ENCODE results near the gene VSTM2B.
"Not testable (repeated sequence)": the region's sequence is repeated elsewhere in the genome, so short reads cannot be mapped to it uniquely, and the experiment has no call there.

Gene VSTM2B

GRCh38 chr19:29525901-29526729, at the start of gene VSTM2B:
Gene VSTM2B (plus strand): TSS chr19:29525994. CDS start chr19:29526584, 590 bp downstream.
- DNase-seq (ENCODE audit: low read depth) = no peak

GRCh38 chr19:29476528-29476927, 49.3 kb upstream of the VSTM2B start:
- DNase-seq (ENCODE audit: low read depth) = no peak

- DNase-seq (ENCODE audit: low read depth) = no peak
Measured at GRCh38 chr19:29477831-29478577, 47.8 kb upstream of the VSTM2B start.

- DNase-seq (ENCODE audit: low read depth) = no peak
Measured at GRCh38 chr19:29478578-29479565, 46.9 kb upstream of the VSTM2B start.

GRCh38 chr19:29479941-29480340, 45.9 kb upstream of the VSTM2B start:
- no peak for DNase-seq (ENCODE audit: low read depth)

GRCh38 chr19:29480507-29480906, 45.3 kb upstream of the VSTM2B start:
- DNase-seq (ENCODE audit: low read depth) = no peak

GRCh38 chr19:29482855-29483640, 42.7 kb upstream of the VSTM2B start:
- DNase-seq (ENCODE audit: low read depth) = no peak

GRCh38 chr19:29483641-29483920, 42.2 kb upstream of the VSTM2B start:
- DNase-seq (ENCODE audit: low read depth) = no peak

- no peak for DNase-seq (ENCODE audit: low read depth)
Measured at GRCh38 chr19:29483944-29484581, 41.7 kb upstream of the VSTM2B start.

- no peak for DNase-seq (ENCODE audit: low read depth)
Measured at GRCh38 chr19:29484876-29485275, 40.9 kb upstream of the VSTM2B start.

GRCh38 chr19:29485293-29485692, 40.5 kb upstream of the VSTM2B start:
- DNase-seq (ENCODE audit: low read depth) = no peak

GRCh38 chr19:29486961-29487360, 38.8 kb upstream of the VSTM2B start:
- not testable (repeated sequence) for DNase-seq (ENCODE audit: low read depth)

GRCh38 chr19:29487432-29487831, 38.4 kb upstream of the VSTM2B start:
- no peak for DNase-seq (ENCODE audit: low read depth)

GRCh38 chr19:29488316-29488715, 37.5 kb upstream of the VSTM2B start:
- no peak for DNase-seq (ENCODE audit: low read depth)

GRCh38 chr19:29489172-29489951, 36.4 kb upstream of the VSTM2B start:
- no peak for DNase-seq (ENCODE audit: low read depth)

- no peak for DNase-seq (ENCODE audit: low read depth)
Measured at GRCh38 chr19:29491491-29491890, 34.3 kb upstream of the VSTM2B start.

- no peak for DNase-seq (ENCODE audit: low read depth)
Measured at GRCh38 chr19:29491995-29492577, 33.7 kb upstream of the VSTM2B start.

- no peak for DNase-seq (ENCODE audit: low read depth)
Measured at GRCh38 chr19:29492769-29493168, 33.0 kb upstream of the VSTM2B start.

- DNase-seq (ENCODE audit: low read depth) = no peak
Measured at GRCh38 chr19:29495091-29495490, 30.7 kb upstream of the VSTM2B start.

All from activated T-cell treated with anti-CD3 and anti-CD28 coated beads for 24 hours (primary cell).